Ishikawa (cell line): ENCODE results near the gene UBA3.

Source experiments
- CEBPB ChIP-seq: IDR thresholded peaks from 2 replicates; pipeline ENCODE4 v1.6.1; 2012
- CREB1 ChIP-seq: IDR thresholded peaks from 2 replicates; pipeline ENCODE4 v1.6.1; 2012; ENCODE audit warnings: low read depth
- EGR1 ChIP-seq: IDR thresholded peaks from 2 replicates; pipeline ENCODE4 v1.6.1; 2012
- EP300 ChIP-seq: IDR thresholded peaks from 2 replicates; pipeline ENCODE4 v1.6.1; 2012; ENCODE audit warnings: borderline replicate concordance
- FOXM1 ChIP-seq: IDR thresholded peaks from 2 replicates; pipeline ENCODE4 v1.6.1; 2012; ENCODE audit warnings: low read depth, borderline replicate concordance
- NFIC ChIP-seq: IDR thresholded peaks from 2 replicates; pipeline ENCODE4 v1.6.1; 2012
- RAD21 ChIP-seq: IDR thresholded peaks from 2 replicates; pipeline ENCODE4 v1.6.1; 2012; ENCODE audit warnings: low read depth
- TAF1 ChIP-seq: IDR thresholded peaks from 2 replicates; pipeline ENCODE4 v1.6.1; 2012; ENCODE audit warnings: low read depth, mild to moderate bottlenecking
- TCF12 ChIP-seq: IDR thresholded peaks from 2 replicates; pipeline ENCODE4 v1.6.1; 2012; ENCODE audit warnings: low read depth
- TEAD4 ChIP-seq: IDR thresholded peaks from 2 replicates; pipeline ENCODE4 v1.6.1; 2012
- YY1 ChIP-seq: IDR thresholded peaks from 2 replicates; pipeline ENCODE4 v1.6.1; 2012; ENCODE audit warnings: low read depth
- ZBTB7A ChIP-seq: IDR thresholded peaks from 2 replicates; pipeline ENCODE4 v1.6.1; 2012; ENCODE audit warnings: low read depth
- TF ChIP-seq, protein P1 (sequence below): IDR thresholded peaks from 2 replicates; pipeline ENCODE4 v1.6.1; 2012
- TF ChIP-seq, protein P2 (sequence below): IDR thresholded peaks from 2 replicates; pipeline ENCODE4 v1.6.1; 2012; ENCODE audit warnings: low read depth, mild to moderate bottlenecking
- TF ChIP-seq, protein P3 (sequence below): IDR thresholded peaks from 2 replicates; pipeline ENCODE4 v1.6.1; 2012

UBA3 gene

DNA sequence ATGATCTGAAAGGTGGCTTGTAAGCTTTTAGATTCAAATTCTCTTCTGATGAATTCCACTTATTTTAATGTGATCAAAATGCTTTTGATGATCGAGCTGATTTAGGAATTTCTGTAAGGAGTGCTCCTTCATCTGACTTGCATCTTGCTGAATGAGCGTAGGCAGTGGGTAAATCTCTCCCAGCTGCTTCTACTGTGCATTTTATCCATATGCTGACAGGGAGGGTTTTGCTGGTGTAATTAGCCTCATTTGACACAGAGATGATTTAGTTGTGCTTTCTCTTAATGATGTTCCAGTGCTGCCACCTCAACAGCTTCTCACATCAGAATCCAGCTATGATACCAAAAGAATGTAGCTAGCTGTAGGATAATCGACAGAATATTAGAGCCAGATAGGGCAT, 46.1 kb upstream of the UBA3 start:
- TF ChIP-seq, protein P1, sequence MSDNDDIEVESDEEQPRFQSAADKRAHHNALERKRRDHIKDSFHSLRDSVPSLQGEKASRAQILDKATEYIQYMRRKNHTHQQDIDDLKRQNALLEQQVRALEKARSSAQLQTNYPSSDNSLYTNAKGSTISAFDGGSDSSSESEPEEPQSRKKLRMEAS: no peak
- no peak for TF ChIP-seq YY1
- no peak for TF ChIP-seq CREB1
- TF ChIP-seq, protein P2, sequence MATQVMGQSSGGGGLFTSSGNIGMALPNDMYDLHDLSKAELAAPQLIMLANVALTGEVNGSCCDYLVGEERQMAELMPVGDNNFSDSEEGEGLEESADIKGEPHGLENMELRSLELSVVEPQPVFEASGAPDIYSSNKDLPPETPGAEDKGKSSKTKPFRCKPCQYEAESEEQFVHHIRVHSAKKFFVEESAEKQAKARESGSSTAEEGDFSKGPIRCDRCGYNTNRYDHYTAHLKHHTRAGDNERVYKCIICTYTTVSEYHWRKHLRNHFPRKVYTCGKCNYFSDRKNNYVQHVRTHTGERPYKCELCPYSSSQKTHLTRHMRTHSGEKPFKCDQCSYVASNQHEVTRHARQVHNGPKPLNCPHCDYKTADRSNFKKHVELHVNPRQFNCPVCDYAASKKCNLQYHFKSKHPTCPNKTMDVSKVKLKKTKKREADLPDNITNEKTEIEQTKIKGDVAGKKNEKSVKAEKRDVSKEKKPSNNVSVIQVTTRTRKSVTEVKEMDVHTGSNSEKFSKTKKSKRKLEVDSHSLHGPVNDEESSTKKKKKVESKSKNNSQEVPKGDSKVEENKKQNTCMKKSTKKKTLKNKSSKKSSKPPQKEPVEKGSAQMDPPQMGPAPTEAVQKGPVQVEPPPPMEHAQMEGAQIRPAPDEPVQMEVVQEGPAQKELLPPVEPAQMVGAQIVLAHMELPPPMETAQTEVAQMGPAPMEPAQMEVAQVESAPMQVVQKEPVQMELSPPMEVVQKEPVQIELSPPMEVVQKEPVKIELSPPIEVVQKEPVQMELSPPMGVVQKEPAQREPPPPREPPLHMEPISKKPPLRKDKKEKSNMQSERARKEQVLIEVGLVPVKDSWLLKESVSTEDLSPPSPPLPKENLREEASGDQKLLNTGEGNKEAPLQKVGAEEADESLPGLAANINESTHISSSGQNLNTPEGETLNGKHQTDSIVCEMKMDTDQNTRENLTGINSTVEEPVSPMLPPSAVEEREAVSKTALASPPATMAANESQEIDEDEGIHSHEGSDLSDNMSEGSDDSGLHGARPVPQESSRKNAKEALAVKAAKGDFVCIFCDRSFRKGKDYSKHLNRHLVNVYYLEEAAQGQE: no peak
- TF ChIP-seq EGR1: no peak
- no peak for TF ChIP-seq RAD21
- no peak for TF ChIP-seq CEBPB
- TF ChIP-seq NFIC: no peak
- no peak for TF ChIP-seq ZBTB7A
- TF ChIP-seq FOXM1: no peak
- TF ChIP-seq, protein P3, sequence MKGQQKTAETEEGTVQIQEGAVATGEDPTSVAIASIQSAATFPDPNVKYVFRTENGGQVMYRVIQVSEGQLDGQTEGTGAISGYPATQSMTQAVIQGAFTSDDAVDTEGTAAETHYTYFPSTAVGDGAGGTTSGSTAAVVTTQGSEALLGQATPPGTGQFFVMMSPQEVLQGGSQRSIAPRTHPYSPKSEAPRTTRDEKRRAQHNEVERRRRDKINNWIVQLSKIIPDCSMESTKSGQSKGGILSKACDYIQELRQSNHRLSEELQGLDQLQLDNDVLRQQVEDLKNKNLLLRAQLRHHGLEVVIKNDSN: no peak
- no peak for TF ChIP-seq TCF12
- TF ChIP-seq TAF1: no peak
- no peak for TF ChIP-seq EP300
- TF ChIP-seq TEAD4: no peak

DNA sequence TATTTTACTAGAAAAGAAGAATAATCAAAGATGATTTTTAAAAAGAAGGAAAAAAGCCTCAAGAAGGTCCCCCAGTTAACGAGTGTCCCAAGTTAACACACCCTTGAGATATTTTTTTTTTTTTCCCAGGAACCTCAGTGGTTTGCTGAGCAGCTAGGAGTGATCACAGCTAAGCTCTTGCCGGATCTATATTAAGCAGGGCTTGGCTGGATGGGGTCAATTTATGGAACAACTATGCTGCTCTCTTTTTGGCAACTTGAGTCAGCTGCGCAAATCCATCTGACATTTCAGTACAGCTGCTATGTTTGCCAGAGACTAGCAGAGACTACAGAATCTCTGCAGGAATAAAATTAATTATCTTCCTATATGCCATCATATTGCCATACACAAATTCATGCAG, 42.2 kb upstream of the UBA3 start, which contains the start of gene LMOD3:
Gene LMOD3 (minus strand): TSS at position 193 of the 400 bp plus-strand sequence. CDS start 209 bp downstream, outside the sequence.
- TF ChIP-seq EP300: no peak

DNA sequence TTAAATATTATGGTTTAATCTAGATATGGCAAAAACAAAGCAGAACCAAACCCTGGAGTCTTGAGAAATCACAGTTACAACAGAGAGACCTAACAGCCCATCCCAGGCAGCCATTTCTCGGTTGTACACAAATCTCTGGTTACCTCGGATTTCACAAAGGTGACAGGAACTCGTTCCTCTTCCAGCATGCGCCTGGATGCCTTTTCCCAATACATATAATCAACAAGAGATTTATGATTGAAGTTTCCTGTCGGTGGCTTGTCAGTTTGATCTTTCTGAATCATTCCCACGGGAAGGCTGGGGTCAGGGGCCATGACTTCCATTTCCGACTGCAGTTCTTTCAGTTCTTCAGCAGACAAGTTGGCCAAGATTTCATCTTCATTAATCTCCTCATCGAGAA, 41.8 kb upstream of the UBA3 start:
- TF ChIP-seq TAF1: no peak

DNA sequence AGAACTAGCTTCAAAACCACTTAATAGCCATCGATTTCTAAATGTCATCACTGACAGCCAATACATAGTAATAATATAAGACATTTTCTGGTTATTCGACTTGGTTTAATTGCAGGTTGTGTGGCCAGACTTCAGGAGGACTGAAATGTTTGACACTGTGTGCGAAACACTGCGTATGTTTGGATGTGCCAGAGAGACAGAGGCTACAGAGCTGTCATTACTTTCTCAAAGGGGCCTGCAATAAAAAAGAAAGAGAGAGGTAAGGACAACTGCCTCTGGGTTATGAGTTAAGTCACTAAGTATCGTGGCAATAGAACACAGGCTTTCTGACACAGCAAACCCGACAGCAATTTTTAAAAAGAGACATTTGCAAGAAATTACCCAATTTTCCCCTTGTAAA, 41.3 kb upstream of the UBA3 start:
- TF ChIP-seq, protein P2: no peak
- TF ChIP-seq EGR1: no peak
- TF ChIP-seq CEBPB: no peak
- TF ChIP-seq TAF1: no peak
- TF ChIP-seq, protein P3: no peak
- no peak for TF ChIP-seq ZBTB7A
- no peak for TF ChIP-seq FOXM1

DNA sequence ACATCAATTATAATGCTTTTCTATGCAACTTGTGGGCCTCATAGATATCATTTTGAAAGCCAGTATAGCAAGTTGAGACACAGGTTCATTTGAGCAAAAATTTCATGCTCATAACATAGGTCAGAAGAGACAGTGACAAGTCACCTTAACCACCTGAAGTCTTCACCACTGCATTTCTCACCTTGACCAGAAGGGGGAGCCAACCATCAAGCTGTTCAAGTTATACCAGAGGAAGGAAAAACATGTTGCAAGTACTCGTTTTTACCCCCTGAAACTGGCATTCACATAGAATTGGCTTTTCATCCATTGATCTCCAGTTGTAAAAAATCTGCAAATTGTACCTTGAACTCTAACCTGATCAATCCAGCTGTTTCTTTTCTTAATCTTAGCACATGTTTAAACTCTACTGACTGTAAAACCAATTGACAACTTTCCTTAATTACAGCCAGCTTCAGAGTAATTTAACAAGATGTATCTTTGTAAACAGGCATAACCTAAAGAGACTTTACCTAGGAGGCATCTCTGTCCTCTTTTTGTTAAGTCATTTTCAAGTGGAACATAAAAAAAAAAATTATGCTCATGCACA, 40.8 kb upstream of the UBA3 start:
- TF ChIP-seq TAF1 (no peak), RAD21 (peak; percentile 92), TCF12 (no peak)
- TF ChIP-seq, protein P1: no peak

DNA sequence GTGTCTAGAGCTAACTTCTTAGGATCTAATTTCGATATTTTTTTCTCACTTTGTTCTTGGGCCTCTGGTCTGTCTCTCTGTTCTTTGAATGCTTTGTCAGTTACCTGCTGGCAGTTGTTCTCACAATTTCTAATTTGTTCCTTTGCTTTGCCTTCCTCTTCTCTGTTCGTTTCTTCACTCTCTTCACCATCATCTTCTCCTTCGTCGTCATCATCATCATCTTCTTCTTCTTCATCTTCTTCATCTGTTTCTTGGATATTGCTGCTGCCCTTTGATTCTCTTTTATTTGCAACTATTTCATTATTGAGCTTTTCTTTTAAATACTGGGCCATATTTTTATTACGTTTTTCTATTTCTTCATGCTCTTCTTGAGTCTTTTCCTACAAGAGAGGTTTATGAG, 39.5 kb upstream of the UBA3 start:
- TF ChIP-seq, protein P3: no peak
- TF ChIP-seq FOXM1 (no peak), ZBTB7A (no peak), TAF1 (no peak), NFIC (no peak), CREB1 (no peak), RAD21 (no peak), TEAD4 (no peak), EGR1 (no peak), YY1 (no peak), TCF12 (no peak), CEBPB (no peak), EP300 (no peak)
- TF ChIP-seq, protein P2: no peak
- TF ChIP-seq, protein P1: no peak
